ENCODE data around the gene EPB41L3.

EPB41L3 gene

DNA sequence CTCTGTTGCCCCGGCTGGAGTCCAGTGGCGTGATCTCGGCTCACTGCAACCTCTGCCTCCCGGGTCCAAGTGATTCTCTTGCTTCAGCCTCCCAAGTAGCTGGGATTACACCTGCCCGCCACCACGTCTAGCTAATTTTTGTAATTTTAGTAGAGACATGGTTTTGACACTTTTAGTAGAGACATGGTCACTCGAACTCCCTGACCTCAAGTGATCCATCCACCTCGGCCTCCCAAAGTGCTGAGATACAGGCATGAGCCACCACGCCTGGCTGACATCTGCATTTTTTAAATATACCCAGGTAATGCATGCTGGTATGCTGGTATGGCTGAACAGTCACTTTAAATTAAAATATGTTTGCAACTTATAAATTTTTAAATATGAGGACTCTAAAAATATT, 91.9 kb downstream of the EPB41L3 start:
- no peak for DNase-seq (ENCODE audit: low spot score)

DNA sequence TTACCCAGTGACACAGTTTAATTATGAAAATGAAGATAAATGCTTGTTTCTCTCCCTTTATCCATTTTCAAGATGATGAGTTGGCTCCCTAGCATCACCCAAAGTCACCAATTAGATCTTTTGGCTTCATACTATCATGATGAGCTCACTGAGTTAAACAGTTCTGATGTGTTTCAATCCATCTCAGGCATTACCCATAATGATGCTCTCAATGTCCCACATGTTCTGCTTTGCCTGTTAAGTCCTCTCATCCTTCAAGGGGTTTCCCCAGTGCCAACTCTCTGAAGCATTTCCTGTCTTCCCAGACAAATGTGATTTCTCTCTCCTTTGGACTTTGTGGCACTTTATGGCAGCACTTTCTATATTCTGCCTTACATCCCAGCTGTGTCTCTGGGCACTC, 92.6 kb downstream of the EPB41L3 start:
- DNase-seq (ENCODE audit: low spot score) = no peak

GRCh38 chr18:5449858-5450509, 93.8 kb downstream of the EPB41L3 start:
- no peak for DNase-seq (ENCODE audit: low spot score)

GRCh38 chr18:5447442-5447841, 96.4 kb downstream of the EPB41L3 start:
- DNase-seq (ENCODE audit: low spot score) = no peak

- no peak for DNase-seq (ENCODE audit: low spot score)
These were observed 99.0 kb downstream of the EPB41L3 start for GRCh38 chr18:5444847-5445246.

- DNase-seq (ENCODE audit: low spot score) = no peak
These were observed 99.5 kb downstream of the EPB41L3 start for GRCh38 chr18:5444269-5444668.

GRCh38 chr18:5439986-5440696, 103.7 kb downstream of the EPB41L3 start:
- no peak for DNase-seq (ENCODE audit: low spot score)

DNA sequence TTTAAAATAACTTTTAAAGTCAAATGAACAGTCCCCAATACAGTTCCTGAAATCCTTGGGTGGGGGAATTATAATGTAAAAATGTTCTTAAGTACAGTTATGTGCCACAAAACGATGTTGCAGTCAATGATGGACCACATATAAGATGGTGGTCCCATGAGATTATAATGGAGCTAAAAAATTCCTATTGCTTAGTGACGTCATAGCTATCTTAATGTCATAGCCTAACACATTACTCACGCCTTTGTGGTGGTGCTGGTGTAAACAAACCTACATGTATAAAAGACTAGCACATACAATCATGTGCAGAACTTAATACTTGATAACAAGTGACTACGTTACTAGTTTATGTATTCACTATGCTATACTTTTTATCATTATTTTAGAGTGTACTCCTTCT, 109.4 kb downstream of the EPB41L3 start:
- no peak for DNase-seq (ENCODE audit: low spot score)

DNA sequence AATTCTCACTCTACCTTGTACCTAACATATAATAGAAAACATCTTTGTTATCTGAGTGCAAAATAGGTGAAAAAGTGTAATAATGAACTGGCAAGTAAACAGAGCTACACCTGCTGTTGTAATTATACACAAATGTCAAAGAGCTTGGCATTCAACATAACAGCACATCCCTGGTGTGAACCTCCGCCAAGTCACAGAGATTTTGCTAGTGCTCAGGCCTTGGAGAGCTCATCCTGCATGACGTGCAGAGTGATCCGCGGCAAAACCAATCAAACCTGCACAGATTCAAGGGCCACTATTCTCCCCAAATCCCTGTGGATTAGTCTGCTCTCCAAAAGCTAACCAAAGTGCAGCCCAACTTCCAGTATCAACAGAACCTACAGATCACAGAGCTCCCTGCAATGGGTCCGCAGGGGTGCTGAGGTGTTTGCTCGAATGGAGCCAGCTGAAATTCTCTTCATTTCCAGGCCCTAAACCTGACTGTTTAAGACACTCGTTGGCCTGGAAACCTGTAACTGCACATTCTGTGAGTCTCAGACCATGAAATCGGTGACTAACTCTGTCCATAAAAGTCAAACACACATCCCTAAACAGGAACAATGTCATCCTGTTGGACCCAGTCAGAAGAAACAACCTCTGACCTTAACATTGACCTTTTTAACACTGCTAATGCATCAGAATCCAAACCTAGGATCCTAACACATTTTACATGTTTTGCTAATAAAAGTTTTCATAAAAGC, 111.8 kb downstream of the EPB41L3 start:
- no peak for DNase-seq (ENCODE audit: low spot score)

- DNase-seq (ENCODE audit: low spot score) = no peak
These were observed 113.7 kb downstream of the EPB41L3 start for GRCh38 chr18:5430131-5430530.

GRCh38 chr18:5429681-5430080, 114.1 kb downstream of the EPB41L3 start:
- DNase-seq (ENCODE audit: low spot score) = no peak

GRCh38 chr18:5425721-5426120, 118.1 kb downstream of the EPB41L3 start:
- no peak for DNase-seq (ENCODE audit: low spot score)

DNA sequence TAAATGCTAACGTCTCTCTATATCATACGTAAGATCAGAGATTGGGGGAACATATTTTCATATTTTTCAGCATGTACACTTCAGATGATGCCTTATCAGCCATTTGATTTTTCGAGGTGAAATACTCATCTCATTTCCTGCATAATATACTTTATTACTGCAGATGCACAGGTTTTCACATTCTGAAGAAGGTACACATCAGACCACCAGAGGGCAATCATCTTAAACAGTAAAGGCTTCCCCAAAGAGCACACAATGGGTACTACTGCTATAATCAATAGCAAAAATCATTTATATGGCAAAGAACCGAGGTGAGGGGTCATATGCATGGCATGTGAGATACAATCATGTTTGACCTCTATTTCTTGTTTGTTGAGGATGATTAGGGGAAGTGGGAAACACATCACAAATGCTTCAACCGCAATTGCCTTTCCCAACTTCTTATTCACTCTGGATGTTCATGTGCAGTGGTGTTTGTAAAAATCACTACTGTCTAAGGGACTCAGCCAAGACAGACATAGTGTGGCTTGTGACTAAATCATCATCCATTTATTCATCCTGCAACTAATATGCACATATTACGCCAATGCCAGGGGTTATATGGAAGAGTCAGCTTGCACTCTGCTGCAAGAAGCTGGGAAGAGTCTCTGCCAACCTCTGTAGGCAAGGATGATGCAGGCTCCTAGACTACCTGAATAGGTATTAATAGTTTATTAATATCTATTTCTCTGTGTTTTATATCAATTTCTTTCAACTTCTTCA, 118.7 kb downstream of the EPB41L3 start:
- no peak for DNase-seq (ENCODE audit: low spot score)

- no peak for DNase-seq (ENCODE audit: low spot score)
These were observed 121.2 kb downstream of the EPB41L3 start for GRCh38 chr18:5422626-5423025.

DNA sequence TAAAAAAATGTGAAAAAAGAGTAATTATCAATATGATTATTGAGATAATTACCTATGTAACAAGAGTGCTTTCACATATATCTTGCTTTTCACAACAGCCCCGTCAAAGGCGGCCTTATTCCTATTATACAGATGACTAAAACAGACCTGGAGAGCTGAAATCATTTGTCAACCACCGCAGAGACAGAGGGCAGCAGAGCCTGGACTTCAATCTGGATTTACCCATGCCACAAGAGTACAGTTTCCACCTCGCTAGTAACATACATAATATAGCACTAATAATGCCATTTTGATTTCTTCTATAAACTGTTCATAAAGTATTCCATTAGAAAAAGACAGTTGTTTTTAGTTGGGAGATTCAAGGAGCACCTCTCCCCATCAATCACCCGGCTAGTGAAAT, 121.8 kb downstream of the EPB41L3 start:
- no peak for DNase-seq (ENCODE audit: low spot score)

GRCh38 chr18:5420906-5421305, 122.9 kb downstream of the EPB41L3 start:
- no peak for DNase-seq (ENCODE audit: low spot score)

- DNase-seq (ENCODE audit: low spot score) = no peak
These were observed 124.2 kb downstream of the EPB41L3 start for GRCh38 chr18:5419601-5420000.

DNA sequence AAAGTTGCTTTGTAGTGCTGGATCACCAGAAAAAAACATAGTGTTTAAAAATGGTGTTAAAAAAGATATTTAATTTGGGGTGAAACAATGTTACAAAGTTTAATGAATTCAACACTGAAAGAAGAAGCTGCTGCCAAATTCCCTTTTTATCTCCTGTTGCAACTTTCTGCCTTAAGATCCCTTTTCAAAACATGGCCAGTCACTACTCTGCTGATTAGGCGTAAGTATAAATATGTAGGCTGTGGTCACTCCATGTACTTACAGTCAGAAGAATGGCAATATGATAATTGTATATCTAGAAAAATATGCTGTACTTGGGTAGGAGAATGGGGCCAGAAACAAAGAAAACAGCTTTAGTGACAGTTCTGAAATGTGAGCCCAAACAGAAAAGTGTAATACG, 124.8 kb downstream of the EPB41L3 start:
- DNase-seq (ENCODE audit: low spot score) = no peak

GRCh38 chr18:5417342-5417741, 126.5 kb downstream of the EPB41L3 start:
- no peak for DNase-seq (ENCODE audit: low spot score)

- no peak for DNase-seq (ENCODE audit: low spot score)
These were observed 127.7 kb downstream of the EPB41L3 start for GRCh38 chr18:5416112-5416511.

- no peak for DNase-seq (ENCODE audit: low spot score)
These were observed 128.1 kb downstream of the EPB41L3 start for GRCh38 chr18:5415665-5416064.

- DNase-seq (ENCODE audit: low spot score) = no peak
These were observed 128.8 kb downstream of the EPB41L3 start for GRCh38 chr18:5415031-5415430.
